Measurements from ENCODE around the gene ECM2.

- TF ChIP-seq CTCF (IDR thresholded peaks at IDR 0.05) (no peak), POLR2A (IDR thresholded peaks at IDR 0.05) (no peak)
Observed at GRCh38 chr9:92504881-92505280, 30.9 kb downstream of the ECM2 start.

Measured in tibial nerve (tissue), 3 donors.